Measurements from ENCODE around the gene SPDYE16.

- TF ChIP-seq ZFP30 (CRISPR knock-in tag; IDR thresholded peaks at IDR 0.05) (no peak), PATZ1 (CRISPR knock-in tag; IDR thresholded peaks at IDR 0.05; ENCODE audit: borderline replicate concordance) (no peak), ZFP3 (CRISPR knock-in tag; IDR thresholded peaks at IDR 0.05) (no peak), ESRRG (CRISPR knock-in tag; IDR thresholded peaks at IDR 0.05) (no peak), RARB (CRISPR knock-in tag; IDR thresholded peaks at IDR 0.05) (no peak), ZC3H10 (CRISPR knock-in tag; IDR thresholded peaks at IDR 0.05) (no peak), OSR1 (CRISPR knock-in tag; IDR thresholded peaks at IDR 0.05) (no peak), ZNF8 (CRISPR knock-in tag; IDR thresholded peaks at IDR 0.05) (no peak), PPARA (CRISPR knock-in tag; IDR thresholded peaks at IDR 0.05; ENCODE audit: borderline replicate concordance) (no peak)
Observed at GRCh38 chr7:76515999-76516443, 27.1 kb downstream of the SPDYE16 start.

All from SK-N-SH treated with all-trans-retinoic acid at 6 μM for 48 hours (cell line).